CD4-positive, alpha-beta T cell treated with Interleukin-6 at 100 ng/mL for 8 hours (primary cell): ENCODE data around the gene EFCAB9.
"Not testable (repeated sequence)": the region's sequence is repeated elsewhere in the genome, so short reads cannot be mapped to it uniquely, and the experiment has no call there.

Experiments used
- DNase-seq: peaks from one replicate; pipeline ENCODE4 v3.0.0-alpha.2; 2020; ENCODE audit warnings: mixed read lengths, low spot score

Gene EFCAB9

DNA sequence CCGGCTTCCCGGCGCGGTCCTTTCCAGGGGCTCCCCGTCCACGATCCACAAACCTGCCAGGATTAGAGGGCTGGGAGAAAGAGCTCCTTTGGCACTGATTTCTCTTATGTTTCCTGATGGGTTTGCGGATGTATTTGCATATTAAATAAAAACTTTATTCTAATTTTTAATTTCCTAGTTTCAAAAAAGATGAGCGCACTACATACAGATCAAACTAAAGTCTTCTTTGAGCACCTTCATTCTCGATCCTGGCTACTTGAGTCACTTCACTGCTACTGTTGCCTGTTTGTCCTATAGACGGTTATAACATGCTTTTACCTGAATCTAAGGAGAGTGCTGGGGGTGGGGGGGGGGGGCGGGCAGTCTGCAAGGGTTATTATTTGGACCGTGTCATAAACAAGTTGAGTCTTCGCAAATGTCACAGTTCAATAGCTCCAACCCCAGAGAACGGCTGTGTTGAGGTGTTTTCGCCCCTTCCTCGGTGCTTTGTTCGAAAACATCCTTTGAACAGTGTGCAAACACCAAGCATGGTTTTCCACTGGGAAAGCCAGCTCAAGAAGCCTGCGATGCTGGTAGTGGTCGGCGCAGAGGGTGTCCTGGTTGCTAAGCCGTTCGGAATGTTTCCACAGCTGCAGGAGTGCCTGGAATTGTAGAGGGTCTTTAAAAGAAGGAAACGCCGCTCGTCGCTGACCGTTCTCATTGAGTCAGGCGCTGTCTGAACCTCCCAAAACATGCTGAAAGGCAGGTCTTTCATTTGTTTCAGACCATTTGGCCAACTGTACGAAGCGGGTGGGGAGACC, 4.9 kb upstream of the EFCAB9 start:
- DNase-seq = no peak

DNA sequence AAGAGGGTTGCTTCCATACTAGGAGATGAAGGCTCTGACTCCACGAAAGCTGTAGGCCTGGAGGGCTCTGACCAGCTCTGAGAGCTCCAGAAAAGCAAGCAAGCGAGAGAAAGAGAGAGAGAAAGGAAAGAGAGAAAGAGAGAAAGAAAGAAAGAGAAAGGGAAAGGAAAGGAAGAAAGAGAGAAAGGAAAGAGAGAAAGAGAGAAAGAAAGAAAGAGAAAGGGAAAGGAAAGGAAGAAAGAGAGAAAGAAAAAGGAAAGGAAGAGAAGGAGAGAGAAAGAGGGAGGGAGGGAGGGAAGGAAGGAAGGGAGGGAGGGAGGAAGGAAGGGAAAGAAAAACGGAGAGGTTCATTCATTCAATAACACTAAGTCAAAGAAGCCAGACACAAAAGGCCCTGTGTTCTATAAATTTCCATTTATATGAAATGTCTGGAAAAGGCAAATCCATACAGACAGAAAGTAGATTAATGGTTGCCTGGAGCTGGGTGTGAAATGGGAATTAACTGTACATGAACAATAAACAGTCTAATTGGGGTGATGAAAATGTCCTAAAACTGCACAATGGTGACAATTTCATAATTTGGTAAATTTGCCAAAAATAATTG, 4.2 kb upstream of the EFCAB9 start:
- DNase-seq = no peak

DNA sequence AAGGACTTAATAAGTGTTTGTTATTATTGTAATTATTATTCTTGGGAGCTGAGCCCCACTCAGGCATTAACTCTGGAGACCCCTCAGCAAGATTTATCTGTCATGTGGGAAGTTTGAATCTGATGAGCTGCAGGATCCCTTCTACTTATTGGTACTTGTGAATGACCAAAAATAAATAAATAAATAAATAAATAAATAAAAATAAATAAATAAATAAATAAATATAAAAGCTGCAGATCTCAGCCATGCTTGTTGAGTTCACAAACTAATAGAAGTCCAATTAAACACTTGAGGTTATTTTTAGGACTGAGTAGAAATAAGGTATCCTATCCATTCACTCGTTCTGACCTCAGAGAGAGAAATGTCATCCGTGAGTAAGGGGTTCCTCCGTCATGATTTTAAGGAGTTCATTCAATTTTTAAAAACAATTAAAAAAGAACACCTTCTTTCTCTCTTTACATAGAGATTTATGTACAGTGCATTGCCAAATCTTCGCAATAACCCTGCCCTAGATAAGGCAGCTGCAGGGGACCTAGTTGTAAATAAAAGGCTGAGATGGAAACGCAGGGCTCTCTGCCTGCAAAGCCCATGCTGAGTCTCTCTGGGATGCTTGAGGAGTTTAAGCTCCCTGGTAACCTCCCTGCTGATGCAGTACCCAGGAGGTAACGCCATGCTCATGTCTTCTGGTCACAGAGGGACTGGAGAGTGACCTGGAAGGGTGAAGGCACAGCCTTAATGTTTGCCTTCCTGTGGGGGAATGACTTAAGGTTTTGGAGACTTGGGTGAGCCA, 1.2 kb downstream of the EFCAB9 start:
- DNase-seq = no peak

DNA sequence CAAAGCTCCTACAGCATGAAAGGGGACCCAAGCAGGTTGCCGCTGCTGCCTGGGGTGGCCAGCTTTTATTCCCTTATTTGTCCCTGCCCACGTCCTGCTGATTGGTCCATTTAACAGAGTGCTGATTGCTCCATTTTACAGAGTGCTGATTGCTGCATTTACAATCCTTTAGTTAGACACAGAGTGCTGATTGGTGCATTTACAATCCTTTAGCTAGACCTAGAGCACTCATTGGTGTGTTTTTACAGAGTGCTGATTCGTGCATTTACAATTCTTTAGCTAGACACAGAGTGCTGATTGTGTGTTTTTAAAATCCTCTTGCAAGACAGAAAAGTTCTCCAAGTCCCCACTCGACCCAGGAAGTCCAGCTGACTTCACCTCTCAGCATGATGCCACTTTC, 3.8 kb downstream of the EFCAB9 start:
- DNase-seq = not testable (repeated sequence)

DNA sequence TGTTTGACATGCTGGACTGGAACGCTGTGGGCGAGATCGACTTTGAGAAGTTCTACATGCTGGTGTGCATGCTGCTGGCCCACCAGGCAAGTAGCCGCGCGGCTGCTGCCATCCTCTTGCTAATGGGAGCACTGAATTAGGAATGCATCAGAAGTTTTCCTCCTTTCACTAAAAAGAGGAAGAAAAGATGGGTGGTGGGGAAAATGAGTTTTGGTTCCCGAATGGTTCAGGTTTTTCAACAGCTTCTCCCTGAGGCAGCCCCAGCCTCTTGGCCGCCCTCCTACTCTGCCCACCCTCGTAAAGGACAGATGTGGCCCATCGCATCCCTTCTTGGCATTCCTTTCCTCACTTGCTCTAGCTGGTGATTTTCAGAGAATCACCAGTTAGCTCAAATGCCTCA, 5.5 kb downstream of the EFCAB9 start:
- no peak for DNase-seq

DNA sequence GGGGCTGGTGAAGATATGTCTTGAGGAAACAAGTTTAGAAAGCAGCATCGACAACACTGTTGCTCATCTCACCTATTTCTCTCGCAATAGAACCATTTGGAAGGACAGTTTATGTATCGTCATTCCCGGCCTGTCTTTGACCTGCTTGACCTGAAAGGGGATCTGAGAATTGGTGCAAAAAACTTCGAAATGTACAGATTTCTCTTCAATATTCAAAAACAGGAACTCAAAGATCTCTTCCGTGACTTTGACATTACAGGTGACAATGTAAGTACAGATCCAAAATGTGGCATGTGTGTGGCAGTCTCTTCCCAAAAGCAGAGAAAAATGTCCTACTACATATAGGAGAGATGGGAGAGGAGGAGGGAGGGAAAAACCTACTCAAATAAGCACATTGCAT, 6.5 kb downstream of the EFCAB9 start:
- no peak for DNase-seq

DNA sequence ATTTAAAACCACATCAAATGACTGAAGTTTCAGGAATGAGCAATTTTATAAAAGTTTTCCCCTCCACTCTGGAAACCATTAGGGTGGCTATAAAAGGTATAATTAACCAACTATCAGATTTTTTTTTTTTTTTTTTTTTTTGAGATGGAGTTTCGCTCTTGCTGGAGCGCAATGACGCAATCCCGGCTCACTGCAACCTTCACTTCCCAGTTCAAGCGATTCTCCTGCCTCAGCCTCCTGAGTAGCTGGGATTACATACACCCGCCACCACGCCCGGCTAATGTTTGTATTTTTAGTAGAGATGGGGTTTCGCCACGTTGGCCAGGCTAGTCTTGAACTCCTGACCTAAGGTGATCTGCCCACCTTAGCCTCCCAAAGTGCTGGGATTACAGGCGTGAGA, 12.0 kb downstream of the EFCAB9 start:
- not testable (repeated sequence) for DNase-seq

DNA sequence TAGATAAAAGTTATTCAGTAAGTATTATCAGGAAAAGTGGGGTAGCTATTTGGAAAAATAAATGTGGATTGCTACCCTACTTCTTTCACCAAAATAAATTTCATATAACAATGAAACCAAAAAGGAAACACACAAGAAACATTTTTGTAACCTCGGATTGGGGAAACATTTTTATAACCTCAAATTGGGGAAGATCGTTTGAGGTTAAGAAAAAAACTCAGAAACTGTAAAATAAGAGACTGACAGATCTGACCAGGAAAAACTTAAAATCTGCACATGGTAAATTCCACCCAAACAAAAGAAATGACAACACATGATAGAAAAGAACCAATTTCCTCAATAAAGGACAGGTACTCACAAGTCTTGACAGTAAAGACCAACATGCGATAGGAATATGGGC, 13.5 kb downstream of the EFCAB9 start:
- no peak for DNase-seq

- no peak for DNase-seq
Observed at GRCh38 chr5:172209714-172210113, 15.7 kb downstream of the EFCAB9 start.

DNA sequence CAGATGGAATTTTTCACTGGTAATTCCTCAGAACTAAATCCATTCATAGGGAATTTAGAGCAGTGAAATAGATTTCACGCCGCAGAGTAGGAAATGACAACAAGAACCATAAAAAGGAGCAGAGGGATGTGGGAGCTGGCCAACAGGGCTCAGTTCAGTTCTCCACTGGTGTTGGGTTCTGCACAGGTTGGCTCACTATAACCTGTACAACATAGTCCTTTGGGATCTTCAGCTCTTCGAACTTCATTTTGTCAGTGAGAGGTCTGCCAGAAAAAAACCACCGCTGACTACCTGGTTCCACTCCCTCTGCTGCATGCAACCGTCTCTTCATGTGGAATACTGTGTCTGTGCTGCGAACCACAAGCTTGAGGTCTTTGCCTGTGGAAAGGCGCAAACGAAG, 17.7 kb downstream of the EFCAB9 start:
- DNase-seq = no peak

GRCh38 chr5:172213126-172213525, 19.2 kb downstream of the EFCAB9 start:
- no peak for DNase-seq

DNA sequence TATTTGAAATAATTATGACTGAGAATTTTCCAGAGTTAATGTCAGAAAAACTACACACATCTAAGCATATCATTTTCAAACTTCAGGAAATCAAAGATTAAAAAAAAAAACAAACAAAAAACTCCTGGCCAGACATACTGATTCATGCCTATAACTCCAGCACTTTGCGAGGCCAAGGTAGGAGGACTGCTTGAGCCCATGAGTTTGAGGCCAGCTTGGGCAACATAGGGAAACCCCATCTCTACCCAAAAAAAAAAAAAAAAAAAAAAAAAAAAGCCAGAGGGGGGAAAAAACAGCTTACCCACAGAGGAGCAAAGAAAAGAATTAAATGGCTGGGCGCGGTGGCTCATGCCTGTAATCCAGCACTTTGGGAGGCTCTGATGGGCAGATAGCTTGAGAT, 22.4 kb downstream of the EFCAB9 start:
- DNase-seq = no peak

GRCh38 chr5:172219296-172219695, 25.3 kb downstream of the EFCAB9 start:
- no peak for DNase-seq

DNA sequence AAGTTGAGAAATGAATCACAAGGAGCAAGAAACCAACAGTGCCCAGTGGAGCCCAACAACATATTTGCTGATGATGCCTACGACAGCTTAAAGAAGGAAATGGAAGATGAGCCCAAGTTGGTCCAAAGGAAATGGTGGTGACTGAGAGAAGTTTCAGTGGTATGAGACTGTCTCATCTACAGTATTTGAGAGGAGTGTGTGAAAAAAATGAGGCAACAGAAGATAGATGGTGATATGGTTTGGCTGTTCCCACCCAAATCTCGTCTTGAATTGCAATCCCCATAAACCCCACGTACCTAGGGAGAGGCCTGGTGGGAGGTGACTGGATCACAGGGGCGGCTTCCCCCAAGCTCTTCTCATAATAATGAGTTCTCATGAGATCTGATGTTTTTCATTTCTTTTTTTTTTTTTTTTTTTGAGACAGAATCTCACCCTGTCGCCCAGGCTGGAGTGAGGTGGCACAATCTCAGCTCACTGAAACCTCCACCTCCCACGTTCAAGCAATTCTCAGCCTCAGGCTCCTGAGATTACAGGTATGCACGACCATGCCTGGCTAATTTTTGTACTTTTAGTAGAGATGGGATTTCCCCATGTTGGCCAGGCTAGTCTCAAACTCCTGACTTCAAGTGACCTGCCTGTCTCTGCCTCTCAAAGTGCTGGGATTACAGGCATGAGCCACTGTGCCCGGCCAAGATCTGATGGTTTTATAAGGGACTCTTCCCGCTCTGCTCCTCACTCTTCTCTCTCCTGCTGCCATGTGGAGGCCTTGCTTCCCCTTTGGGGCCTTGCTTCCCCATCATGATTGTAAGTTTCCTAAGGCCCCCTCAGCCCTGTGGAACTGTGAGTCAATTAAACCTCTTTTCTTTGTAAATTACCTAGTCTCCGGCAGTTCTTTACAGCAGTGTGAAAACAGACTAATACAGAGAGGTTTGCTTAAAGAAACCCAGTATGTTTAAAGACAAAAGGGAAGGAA, 30.2 kb downstream of the EFCAB9 start:
- DNase-seq = no peak

DNA sequence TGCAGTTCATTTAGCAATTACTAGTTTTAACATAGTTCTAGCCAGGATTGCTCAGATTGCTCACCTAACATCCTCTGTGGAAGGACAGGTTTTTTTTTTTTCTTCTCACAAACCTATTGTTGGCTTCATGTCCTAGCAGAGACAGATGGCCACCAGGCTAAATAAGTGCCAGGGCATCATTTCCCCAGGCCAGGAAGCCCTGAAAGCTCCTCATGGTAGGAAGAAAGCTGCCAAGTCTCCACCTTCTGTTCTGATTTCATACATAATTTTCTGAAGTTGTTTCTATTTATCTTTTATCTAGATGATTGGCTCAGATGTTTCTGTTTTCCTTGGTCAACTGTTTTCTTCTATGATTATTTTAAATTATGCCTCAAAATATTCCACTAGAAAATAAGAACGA, 31.0 kb downstream of the EFCAB9 start:
- no peak for DNase-seq

DNA sequence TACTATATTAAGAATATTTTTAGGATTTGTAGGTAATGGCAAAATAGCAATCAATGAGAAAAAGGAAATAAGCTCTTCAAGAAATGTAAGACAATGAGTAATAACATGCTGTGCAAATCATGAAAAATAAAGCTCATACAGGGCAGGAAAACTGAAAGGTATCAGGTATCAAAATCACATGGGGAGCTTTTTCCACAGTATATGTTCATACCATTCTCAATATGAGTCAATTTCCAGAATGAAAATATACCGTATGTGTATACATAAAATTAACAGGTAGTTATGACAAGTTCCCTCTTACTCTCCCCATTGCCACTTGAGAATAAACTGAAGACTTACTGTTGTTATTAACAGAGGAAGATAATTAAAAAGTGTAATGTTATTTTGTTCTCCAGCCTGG, 35.9 kb downstream of the EFCAB9 start:
- no peak for DNase-seq

DNA sequence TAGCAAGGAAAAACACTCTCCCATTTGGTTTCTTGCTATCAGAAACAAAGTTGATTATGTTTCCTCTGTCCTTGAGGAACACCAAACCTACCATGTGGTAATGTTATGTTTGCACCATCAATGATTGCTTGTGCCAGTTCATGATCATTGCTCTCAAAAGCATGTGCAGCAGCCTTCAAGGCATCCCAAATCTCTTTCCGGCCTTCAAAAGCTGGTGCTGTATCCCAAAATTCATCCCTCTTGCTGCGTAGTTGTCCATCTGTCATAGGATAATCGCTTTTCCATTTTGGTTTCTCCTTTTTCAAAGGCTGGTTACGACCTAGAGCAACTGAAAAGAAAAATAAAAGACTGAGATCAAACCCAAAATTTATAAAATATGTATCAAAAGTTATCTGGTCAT, 40.1 kb downstream of the EFCAB9 start:
- DNase-seq = no peak

DNA sequence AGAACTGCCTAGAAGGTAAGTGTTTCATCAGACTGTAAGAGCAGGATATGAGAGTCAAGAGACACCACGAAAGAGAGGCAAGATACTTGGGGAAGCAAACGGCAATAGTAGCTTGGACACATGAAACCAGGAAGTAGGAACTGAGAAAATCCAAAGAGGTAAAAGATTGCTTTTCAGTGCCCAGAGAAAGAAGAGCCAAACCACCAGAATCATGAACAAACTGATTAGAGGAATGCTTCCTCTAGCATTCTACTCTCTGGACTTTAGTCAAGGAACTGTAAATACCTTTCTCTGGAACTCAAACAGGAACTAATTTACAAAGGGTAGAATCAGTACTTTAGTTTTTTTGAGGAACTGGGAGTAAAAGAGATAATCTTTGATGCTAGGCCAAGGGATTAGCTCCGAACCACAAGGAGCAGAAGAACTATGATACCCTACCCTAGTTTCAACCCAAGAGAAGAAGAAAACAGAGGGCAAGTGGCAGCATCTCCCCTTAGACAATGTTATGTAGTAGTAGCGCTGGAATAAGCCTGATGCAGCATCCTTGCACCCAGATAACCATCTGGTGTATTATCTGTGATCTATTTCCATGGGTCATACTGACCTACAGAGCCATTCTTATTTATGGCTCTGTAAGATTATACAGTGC, 41.3 kb downstream of the EFCAB9 start:
- DNase-seq = no peak

- no peak for DNase-seq
Observed at GRCh38 chr5:172235827-172236736, 42.1 kb downstream of the EFCAB9 start.

DNA sequence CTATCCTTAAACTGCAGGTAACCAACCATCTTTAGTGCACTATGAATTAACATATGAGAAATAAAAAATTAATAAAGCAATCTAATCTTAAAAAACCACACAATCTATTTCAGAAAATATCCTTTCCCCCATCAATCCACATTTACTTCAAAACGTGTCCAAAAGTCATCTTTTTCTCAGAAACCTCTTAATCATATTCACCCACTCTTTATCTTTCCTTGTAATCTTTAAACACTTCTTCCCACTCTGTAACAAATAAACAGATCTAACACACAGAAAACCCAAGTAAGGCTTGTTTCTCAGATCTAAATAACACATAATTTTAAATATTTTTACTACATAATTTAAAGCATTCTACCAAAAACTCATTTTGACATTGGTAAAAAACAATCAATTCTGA, 44.4 kb downstream of the EFCAB9 start:
- DNase-seq = no peak
